Ishikawa (cell line): Measurements from ENCODE around the gene CACNG8.

Experiments used
- CEBPB ChIP-seq: IDR thresholded peaks from 2 replicates; pipeline ENCODE4 v1.6.1; 2012
- CREB1 ChIP-seq: IDR thresholded peaks from 2 replicates; pipeline ENCODE4 v1.6.1; 2012; ENCODE audit warnings: low read depth
- EGR1 ChIP-seq: IDR thresholded peaks from 2 replicates; pipeline ENCODE4 v1.6.1; 2012
- EP300 ChIP-seq: IDR thresholded peaks from 2 replicates; pipeline ENCODE4 v1.6.1; 2012; ENCODE audit warnings: borderline replicate concordance
- FOXM1 ChIP-seq: IDR thresholded peaks from 2 replicates; pipeline ENCODE4 v1.6.1; 2012; ENCODE audit warnings: low read depth, borderline replicate concordance
- MAX ChIP-seq: IDR thresholded peaks from 2 replicates; pipeline ENCODE4 v1.6.1; 2012
- NFIC ChIP-seq: IDR thresholded peaks from 2 replicates; pipeline ENCODE4 v1.6.1; 2012
- RAD21 ChIP-seq: IDR thresholded peaks from 2 replicates; pipeline ENCODE4 v1.6.1; 2012; ENCODE audit warnings: low read depth
- TAF1 ChIP-seq: IDR thresholded peaks from 2 replicates; pipeline ENCODE4 v1.6.1; 2012; ENCODE audit warnings: low read depth, mild to moderate bottlenecking
- TCF12 ChIP-seq: IDR thresholded peaks from 2 replicates; pipeline ENCODE4 v1.6.1; 2012; ENCODE audit warnings: low read depth
- TEAD4 ChIP-seq: IDR thresholded peaks from 2 replicates; pipeline ENCODE4 v1.6.1; 2012
- USF1 ChIP-seq: IDR thresholded peaks from 2 replicates; pipeline ENCODE4 v1.6.1; 2012
- YY1 ChIP-seq: IDR thresholded peaks from 2 replicates; pipeline ENCODE4 v1.6.1; 2012; ENCODE audit warnings: low read depth
- ZBTB7A ChIP-seq: IDR thresholded peaks from 2 replicates; pipeline ENCODE4 v1.6.1; 2012; ENCODE audit warnings: low read depth
- TF ChIP-seq, protein P1 (sequence below): IDR thresholded peaks from 2 replicates; pipeline ENCODE4 v1.6.1; 2012; ENCODE audit warnings: low read depth, mild to moderate bottlenecking

Gene CACNG8

DNA sequence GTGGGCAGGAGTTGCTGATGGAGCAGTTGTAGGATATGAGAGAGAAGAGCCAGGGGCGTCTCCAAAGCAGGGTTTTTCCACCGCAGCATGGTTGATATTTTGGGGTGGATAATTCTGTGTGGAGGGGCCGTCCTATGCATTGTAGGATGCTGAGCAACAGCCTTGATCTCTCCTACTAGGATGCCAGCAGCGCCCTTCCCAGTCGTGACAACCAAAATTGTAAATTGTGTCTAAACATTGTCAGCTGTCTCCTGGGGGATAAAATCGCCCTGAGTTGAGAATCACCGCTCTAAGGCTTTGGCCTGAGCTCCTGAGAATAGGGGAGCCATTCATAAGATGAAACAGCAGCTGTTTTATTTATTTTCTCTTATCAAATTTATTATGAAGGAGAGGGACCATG, 4.2 kb downstream of the CACNG8 start:
- TF ChIP-seq EP300 (no peak), USF1 (no peak), TEAD4 (no peak), RAD21 (no peak), MAX (no peak), EGR1 (no peak), NFIC (no peak), YY1 (no peak), TAF1 (no peak)

DNA sequence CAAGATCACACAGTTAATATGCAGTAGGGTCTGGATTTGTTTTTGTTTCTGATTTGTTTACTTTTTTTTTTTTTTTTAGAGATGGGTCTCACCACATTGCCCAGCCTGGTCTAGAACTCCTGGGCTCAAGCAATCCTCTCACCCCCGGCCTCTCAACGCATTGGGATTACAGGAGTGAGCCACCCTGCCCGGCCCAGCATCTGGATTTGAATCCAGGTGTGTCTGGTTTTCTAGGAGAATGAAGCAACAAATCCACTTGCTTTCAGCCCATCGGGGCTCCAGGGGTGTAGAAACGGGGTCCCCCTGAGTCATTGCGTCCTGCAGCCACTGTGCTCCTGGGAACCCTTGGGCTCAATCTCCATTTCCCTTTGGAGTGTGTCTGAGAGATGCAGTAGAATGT, 6.6 kb downstream of the CACNG8 start:
- TF ChIP-seq CREB1, result no peak
- no peak for TF ChIP-seq TAF1
- TF ChIP-seq YY1, result no peak
- TF ChIP-seq FOXM1, result no peak
- no peak for TF ChIP-seq ZBTB7A
- TF ChIP-seq RAD21, result no peak
- TF ChIP-seq, protein P1, sequence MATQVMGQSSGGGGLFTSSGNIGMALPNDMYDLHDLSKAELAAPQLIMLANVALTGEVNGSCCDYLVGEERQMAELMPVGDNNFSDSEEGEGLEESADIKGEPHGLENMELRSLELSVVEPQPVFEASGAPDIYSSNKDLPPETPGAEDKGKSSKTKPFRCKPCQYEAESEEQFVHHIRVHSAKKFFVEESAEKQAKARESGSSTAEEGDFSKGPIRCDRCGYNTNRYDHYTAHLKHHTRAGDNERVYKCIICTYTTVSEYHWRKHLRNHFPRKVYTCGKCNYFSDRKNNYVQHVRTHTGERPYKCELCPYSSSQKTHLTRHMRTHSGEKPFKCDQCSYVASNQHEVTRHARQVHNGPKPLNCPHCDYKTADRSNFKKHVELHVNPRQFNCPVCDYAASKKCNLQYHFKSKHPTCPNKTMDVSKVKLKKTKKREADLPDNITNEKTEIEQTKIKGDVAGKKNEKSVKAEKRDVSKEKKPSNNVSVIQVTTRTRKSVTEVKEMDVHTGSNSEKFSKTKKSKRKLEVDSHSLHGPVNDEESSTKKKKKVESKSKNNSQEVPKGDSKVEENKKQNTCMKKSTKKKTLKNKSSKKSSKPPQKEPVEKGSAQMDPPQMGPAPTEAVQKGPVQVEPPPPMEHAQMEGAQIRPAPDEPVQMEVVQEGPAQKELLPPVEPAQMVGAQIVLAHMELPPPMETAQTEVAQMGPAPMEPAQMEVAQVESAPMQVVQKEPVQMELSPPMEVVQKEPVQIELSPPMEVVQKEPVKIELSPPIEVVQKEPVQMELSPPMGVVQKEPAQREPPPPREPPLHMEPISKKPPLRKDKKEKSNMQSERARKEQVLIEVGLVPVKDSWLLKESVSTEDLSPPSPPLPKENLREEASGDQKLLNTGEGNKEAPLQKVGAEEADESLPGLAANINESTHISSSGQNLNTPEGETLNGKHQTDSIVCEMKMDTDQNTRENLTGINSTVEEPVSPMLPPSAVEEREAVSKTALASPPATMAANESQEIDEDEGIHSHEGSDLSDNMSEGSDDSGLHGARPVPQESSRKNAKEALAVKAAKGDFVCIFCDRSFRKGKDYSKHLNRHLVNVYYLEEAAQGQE, result no peak

GRCh38 chr19:53971673-53972072, 8.9 kb downstream of the CACNG8 start:
- TF ChIP-seq CREB1 (no peak), RAD21 (no peak), CEBPB (no peak), EP300 (no peak), EGR1 (no peak), MAX (no peak), YY1 (no peak), TCF12 (no peak), FOXM1 (no peak), ZBTB7A (no peak), USF1 (no peak), TEAD4 (no peak), TAF1 (no peak), NFIC (no peak)
- TF ChIP-seq, protein P1, result no peak

DNA sequence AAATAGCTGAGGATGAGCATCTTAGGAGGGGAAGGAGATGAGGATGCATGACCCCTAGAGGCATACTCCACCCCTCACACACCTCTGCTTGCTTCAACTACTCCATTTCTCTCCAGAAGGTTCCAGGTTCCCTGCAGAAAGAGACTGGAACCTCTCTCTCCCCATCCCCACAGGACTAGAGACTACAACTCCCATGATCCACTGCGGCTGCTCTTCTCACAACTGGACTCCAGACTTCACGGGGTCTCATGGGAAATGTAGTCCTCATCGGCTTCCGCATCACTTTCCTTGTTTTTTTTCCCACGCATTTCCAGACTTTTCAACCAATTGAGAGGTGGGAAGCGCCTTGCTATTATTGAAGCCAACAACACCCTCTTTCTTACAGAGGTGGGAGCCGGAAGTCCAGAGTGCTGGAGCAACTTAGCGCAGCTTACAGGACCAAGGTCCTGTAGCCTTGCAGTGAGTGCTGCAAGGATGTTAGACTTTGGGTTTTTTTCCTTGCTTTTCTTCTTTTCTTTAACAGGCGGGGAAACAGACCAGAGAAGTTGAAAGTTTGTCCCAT, 14.8 kb downstream of the CACNG8 start:
- TF ChIP-seq EGR1 (no peak), RAD21 (no peak), EP300 (no peak), YY1 (no peak), ZBTB7A (no peak), MAX (no peak), CREB1 (no peak), TEAD4 (no peak), CEBPB (no peak), TCF12 (no peak), NFIC (no peak), FOXM1 (no peak), USF1 (no peak), TAF1 (no peak)
- TF ChIP-seq, protein P1, result no peak
